Activated B cell treated with CpG ODN at 0.5 μM for 24 hours (primary cell): ENCODE measurements around the gene MRPS2. TPM values are rescaled to one million over a fixed set of nuclear protein-coding genes. Genes with fewer than 3 reads are reported as not detected.

Experiments
- ATAC-seq: fragments of 200-7000 bp; cut with Tn5 transposase; one replicate; pipeline ENCODE4 v1.10.0; 2021; ENCODE audit warnings: low read depth, mild to moderate bottlenecking, moderate library complexity
- CTCF ChIA-PET: fragments of 350-600 bp; sonication (Branson Sonifier 250); formaldehyde crosslinking; loops from one replicate; lab custom pipeline; 2021; ENCODE audit warnings: antibody characterized with exemption; lab: Charles Lee
- POLR2A ChIA-PET: fragments of 350-600 bp; sonication (Branson Sonifier 250); formaldehyde crosslinking; loops from one replicate; lab custom pipeline; 2021; ENCODE audit warnings: antibody characterized with exemption; lab: Charles Lee
- DNase-seq: peaks from one replicate; pipeline ENCODE4 v3.0.0; 2022
- H3K27ac Mint-ChIP-seq: one replicate; pipeline ENCODE4 v1.8.0; 2020; ENCODE audit warnings: mixed read lengths
- H3K27me3 Mint-ChIP-seq: one replicate; pipeline ENCODE4 v1.8.0; 2021; ENCODE audit warnings: mixed read lengths
- H3K36me3 Mint-ChIP-seq: one replicate; pipeline ENCODE4 v1.8.0; 2021; ENCODE audit warnings: low read depth, mixed read lengths
- H3K4me1 Mint-ChIP-seq: one replicate; pipeline ENCODE4 v1.8.0; 2021; ENCODE audit warnings: mixed read lengths
- H3K4me3 Mint-ChIP-seq: one replicate; pipeline ENCODE4 v1.8.0; 2020; ENCODE audit warnings: mild to moderate bottlenecking, mixed read lengths
- H3K9me3 Mint-ChIP-seq: one replicate; pipeline ENCODE4 v1.8.0; 2020; ENCODE audit warnings: mixed read lengths
- CTCF ChIP-seq: fragments of 200-600 bp; IDR thresholded peaks from one replicate; pipeline ENCODE4 v1.8.0; 2022; ENCODE audit warnings: antibody characterized with exemption, mild to moderate bottlenecking
- intact Hi-C: fragments of 100-400 bp; cut with micrococcal nuclease; formaldehyde crosslinking; loops from one replicate; pipeline ENCODE4 v1.15.1; 2024
- total RNA-seq: library from RNA; stranded (reverse); gene quantifications from 2 replicates; pipeline ENCODE4 v1.2.3, GENCODE V29; 2022

The MRPS2 gene
- total RNA-seq, 1 donor from 2014 or later = 35.1 TPM

DNA sequence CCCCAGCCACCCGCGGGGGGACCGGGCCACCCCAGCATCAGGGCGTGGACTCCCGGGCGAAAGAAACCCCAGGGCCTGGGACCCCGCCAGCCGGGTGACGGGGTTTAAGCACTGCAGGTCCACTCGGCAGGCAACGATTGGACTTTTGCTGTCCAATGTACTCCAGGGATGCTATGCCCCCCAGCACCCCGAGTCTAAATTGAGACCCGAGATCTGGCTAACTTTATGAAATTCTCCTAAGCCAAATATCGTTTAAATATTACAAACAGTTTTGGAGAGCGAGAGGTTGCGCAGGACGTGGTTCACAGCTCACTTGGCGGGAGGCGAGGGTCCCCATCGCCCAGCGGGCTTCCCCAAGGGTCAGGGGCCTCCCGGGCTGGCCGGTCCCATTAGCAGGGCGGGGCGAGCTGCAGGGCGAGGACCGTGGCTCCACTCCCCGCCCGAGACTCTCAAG lies 384 bp upstream of the MRPS2 start:
- H3K4me1 Mint-ChIP-seq = peaks cover 30% of the 10 kb centered on the region
- intact Hi-C loops = loop anchor here (1.0 to 5.0 kb wide), 2 partner anchors 20 to 1433 kb away; partner anchors contain the start of gene BRD3
- DNase-seq (no peak), ATAC-seq (peak; percentile 10)
- H3K9me3 Mint-ChIP-seq = no peaks in the 10 kb centered on the region
- H3K27ac Mint-ChIP-seq = no peak overlapping the region
- peaks cover 35% of the 10 kb centered on the region for H3K36me3 Mint-ChIP-seq
- CTCF ChIA-PET = interaction anchor here (1.0 to 1.8 kb wide), 2 partner anchors 11 to 20 kb away, joined by 5 to 7 read pairs; no protein-coding TSS in a partner anchor
- H3K27me3 Mint-ChIP-seq = no peaks in the 10 kb centered on the region
- no peak for TF ChIP-seq CTCF
- POLR2A ChIA-PET = interaction anchor here (0.6 kb wide), 1 partner anchor 902 kb away, joined by 7 read pairs; no protein-coding TSS in a partner anchor
- H3K4me3 Mint-ChIP-seq = peak overlapping the region; percentile 97

GRCh38 chr9:135501261-135502167 lies 1.0 kb downstream of the MRPS2 start:
- ChIA-PET CTCF (interaction anchor here (1.0 kb wide), 1 partner anchor 10 kb away, joined by 5 read pairs; no protein-coding TSS in a partner anchor), POLR2A (no interaction called here)
- Mint-ChIP-seq H3K27me3 (no peaks in the 10 kb centered on the region), H3K9me3 (no peaks in the 10 kb centered on the region), H3K27ac (no peak overlapping the region), H3K36me3 (peaks cover 37% of the 10 kb centered on the region), H3K4me3 (peak overlapping the region; percentile 97), H3K4me1 (peaks cover 30% of the 10 kb centered on the region)
- ATAC-seq (peak; percentile 25), DNase-seq (no peak)
- intact Hi-C loops = loop anchor here (5.0 kb wide), 1 partner anchor 1434 kb away; the partner anchor contains the start of gene BRD3
- no peak for TF ChIP-seq CTCF

DNA sequence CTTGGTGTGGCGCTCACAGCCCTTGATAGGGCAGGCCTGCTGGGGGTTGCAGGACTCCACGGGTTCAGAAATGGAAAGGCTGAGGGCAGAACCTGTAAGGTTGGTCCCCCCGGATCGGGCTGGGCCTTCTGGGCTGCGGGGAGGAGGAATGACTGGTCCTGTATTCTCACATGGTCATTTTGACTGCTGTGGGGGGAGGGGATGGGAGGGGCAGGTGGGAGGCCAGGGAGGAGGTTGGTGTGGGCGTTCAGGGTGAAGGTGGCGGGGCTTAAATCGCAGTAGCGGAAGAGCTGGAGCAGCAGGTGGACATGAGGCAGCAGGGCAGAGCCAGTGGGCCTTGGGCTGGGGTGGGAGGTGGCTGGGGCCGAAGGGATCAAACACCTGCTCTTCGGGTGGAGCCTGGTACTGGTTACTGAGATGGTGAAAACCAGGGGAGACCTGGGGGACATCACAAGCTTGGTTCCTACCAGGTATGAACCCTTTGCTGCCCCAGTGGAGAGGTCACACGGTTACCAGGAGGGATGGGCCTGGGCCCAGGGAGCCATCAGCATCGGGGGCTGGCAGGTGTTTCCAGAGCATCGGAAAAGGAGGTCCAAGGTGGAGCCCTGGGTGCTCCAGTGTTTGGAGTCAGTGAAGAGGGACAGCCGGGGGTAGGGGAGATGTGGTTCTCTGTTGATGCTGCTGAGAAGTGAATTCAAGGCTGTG lies 1.8 kb downstream of the MRPS2 start:
- no peak for TF ChIP-seq CTCF
- peak overlapping the region; percentile 97 for H3K4me3 Mint-ChIP-seq
- H3K27ac Mint-ChIP-seq = no peak overlapping the region
- H3K36me3 Mint-ChIP-seq = peaks cover 37% of the 10 kb centered on the region
- CTCF ChIA-PET = no interaction called here
- peaks cover 30% of the 10 kb centered on the region for H3K4me1 Mint-ChIP-seq
- POLR2A ChIA-PET = no interaction called here
- intact Hi-C loops = loop anchor here (5.0 kb wide), 1 partner anchor 1435 kb away; the partner anchor contains the start of gene BRD3
- ATAC-seq (no peak), DNase-seq (no peak)
- no peaks in the 10 kb centered on the region for H3K27me3 Mint-ChIP-seq
- H3K9me3 Mint-ChIP-seq = no peaks in the 10 kb centered on the region

GRCh38 chr9:135502873-135503321 lies 2.4 kb downstream of the MRPS2 start:
- CTCF ChIA-PET = no interaction called here
- H3K27ac Mint-ChIP-seq = no peak overlapping the region
- no peaks in the 10 kb centered on the region for H3K27me3 Mint-ChIP-seq
- POLR2A ChIA-PET = no interaction called here
- intact Hi-C loops = loop anchor here (5.0 kb wide), 1 partner anchor 1436 kb away; the partner anchor contains the start of gene BRD3
- no peaks in the 10 kb centered on the region for H3K9me3 Mint-ChIP-seq
- ATAC-seq = no peak
- peaks cover 37% of the 10 kb centered on the region for H3K36me3 Mint-ChIP-seq
- no peak for TF ChIP-seq CTCF
- no peak for DNase-seq
- H3K4me3 Mint-ChIP-seq = peak overlapping the region; percentile 97
- peaks cover 30% of the 10 kb centered on the region for H3K4me1 Mint-ChIP-seq
